Activated T-cell treated with anti-CD3 and anti-CD28 coated beads for 24 hours (primary cell): ENCODE data around the gene AAMP.

Experiments
- DNase-seq: peaks from one replicate; pipeline ENCODE4 v3.0.0-alpha.2; 2020; ENCODE audit warnings: low read depth

Gene AAMP

DNA sequence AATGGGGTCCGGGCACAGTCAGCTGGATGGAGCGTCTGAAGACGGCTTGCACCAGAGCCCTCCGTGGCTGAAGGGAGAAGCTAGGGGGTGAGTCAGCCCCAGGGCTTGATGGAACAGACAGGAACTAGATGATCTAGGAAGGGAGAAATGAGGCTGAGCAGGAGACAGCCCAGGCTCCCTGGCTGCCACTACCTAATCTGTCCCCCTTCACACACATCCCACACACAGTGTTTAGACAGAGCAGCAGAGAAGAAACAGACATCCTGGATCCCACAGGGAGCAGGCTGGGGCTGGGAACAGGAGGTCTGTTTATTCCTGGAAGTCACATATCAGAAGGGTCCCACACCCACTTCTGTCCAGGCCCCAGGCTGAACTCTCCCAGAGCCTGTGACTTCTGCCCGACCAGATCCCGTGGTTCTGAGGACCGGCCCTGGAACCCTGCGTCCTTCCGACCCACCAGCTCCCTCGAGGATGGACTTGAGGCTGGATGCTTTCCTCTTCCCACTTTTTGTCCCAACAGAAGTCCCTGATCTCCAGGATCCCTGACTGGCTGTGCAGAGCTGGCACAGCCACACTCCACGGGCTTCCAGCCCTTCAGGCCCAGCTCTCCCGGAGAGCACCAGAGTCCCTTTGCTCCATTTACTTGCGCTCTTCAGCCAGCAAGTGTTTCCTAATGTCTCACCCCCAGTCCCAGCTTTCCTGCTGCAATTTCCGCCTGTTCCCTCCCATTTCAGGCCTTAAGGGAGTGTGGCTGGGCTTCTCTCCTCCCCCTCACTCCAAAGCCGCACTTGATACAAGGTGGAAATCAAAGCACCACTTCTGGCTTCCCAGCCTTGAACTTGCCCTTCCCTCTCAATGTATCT, 10.6 kb downstream of the AAMP start:
- no peak for DNase-seq

DNA sequence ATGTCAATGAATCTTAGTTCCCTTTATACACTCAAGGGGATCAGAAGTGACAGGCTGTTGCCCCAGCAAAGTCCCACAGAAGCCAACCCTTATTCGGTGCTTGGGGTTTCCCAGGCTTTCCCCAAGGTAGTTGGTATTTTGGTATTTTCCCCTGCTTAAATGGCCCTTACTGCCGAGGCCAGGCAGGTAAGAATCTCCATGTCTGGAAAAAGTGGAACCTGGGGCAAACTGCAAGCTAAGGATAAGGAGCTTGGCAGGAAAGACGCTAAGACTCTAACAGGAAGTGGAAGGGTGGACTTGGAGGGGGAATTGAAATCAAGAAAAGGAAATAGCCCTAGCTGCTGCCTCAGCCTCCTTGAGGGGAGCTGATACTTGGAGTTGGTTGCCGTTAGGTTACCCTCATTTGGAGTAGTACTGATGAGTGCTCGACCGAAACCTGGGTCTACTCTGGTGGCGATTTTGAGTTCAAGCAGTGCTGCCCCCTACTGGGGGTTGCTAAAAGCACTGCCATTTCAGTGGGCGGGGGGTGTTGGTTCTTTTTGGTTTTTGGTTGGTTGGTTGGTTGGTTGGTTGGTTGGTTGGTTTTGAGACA, 12.5 kb downstream of the AAMP start:
- peak; percentile 60 for DNase-seq

DNA sequence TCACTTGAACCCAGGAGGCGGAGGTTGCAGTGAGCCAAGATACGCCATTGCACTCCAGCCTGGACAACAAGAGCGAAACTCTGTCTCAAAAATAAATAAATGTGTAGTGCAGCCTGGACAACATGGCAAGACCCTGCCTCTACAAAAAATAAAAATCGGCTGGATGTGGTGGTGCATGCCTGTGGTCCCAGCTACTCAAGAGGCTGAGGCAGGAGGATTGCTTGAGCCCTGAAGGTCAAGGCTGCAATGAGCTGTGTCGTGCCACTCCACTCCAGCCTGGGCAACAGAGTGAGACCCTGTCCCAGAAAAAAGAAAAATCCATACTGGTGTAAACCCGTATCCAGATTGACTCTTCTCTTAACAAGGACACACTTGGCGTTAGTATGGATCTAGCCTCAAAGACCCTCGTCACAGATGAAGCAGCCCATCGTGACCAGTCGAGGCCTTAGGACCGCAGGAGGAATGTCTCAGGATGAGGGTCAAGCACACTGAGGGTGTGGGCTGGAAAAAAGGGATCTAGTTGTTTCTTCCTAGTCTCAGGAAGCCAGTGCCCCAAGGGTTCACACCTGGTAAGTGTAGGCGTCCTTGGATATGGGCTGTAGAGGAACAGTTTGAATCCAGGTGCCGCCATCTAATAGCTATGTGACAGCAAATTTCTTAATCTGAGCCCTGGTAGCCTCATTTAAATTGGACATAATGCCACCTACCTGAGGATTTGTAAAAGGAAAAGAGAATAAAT, 13.2 kb downstream of the AAMP start:
- no peak for DNase-seq

DNA sequence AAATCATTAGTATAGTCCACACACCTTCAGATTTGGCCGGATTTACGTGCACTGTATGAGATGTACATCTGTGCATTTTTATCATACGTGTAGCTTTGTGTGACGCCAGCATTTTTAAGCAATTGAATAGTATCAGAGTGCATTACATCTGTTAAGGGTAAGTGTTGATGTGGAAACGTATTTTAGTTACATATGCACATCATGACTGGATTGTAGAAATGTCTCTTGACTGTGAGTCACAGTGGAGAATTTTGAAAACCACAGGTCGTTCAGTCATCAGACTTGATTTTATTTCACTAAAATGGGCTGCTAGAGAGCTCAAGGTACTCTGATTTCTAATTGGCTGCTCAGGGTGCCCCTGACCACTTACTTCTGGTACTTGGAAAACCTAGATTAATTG, 14.5 kb downstream of the AAMP start:
- no peak for DNase-seq

DNA sequence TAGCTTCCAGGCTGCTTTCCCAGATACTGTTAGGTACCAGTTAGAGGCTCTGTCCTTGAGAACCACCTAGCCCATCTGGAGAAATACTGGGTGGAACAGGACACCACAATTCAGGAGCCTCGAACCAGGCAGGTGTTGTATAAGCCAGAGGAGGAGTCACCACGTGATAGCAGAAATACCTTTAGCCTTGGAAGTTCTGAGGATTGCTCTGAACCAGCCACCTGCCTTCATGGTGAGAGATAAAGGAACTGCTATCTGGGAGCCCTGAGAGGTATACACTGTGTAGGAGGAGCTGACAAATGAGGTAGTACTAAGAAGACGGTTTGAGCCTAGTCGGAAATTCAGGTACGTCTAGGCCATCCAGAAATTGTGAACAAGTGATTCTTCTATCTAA, 16.7 kb downstream of the AAMP start:
- no peak for DNase-seq

DNA sequence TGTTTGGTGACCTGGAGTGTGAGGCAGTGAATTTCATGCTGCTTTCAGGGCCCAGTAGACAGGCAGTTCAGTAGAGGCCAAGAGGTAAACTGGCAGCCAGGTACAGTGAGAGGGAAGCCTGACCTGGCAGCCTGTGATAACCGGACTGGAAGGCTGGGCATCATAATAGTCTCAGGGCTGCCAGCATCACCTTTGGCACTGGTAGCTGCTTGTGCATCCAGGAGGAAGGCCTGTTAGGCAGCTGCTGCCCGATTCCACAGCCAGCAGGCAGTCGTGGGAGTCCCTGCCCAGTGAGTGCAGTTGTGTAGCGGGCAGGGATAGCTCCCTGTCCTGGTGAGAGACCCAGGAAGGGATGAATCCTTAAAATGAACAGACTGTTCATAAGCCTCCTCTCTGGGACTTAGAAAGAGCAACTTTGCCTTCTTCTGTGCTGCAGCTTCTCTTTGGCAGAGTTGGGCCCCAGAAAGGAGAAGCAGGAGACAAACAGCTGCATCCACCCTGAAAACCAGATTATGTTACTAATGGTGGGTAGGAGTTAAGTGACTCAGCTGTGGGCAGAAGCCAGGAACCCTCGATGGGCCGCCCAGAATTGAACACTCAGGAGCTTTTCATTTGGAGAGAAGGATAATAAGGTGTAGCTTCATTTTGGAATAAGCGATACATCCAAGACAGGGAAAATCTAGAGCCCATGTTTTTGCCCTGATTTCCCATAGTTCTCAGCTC, 17.3 kb downstream of the AAMP start:
- no peak for DNase-seq

DNA sequence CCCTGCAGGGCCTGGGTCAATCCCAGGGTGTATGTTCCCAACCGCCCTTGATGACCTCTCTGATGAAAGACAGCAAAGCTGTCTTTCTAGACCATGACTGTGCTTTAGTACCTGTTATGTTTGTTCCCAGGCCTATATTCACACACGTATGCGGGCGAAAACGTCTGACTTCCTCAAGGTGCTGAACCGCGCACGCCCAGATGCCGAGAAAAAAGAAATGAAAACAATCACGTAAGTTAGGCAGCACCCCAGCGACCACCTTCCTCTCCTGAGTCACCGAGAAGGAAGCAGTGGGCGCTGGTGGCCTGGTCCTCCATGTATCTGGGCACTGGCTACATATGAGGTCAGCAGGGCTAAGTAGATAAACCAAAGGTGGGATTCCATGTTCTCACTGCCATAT, 20.2 kb downstream of the AAMP start:
- no peak for DNase-seq

DNA sequence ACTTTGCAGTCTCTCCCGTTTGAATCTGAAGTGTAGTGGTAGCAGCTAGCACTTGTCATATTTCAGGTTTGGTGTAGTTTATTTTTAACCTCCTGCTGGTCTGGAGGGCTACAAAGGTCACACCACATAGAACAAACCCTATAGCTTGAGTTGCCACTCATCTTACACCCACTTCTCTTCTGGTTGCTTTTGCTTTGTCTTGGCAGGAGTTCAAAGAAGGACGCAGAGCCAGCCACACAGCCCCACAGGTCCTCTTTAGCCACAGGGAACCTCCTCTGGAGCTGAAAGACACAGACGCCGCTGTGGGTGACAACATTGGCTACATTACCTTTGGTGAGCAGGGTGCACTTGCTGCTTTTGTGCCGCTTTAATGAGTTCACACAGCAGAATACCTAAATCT, 24.7 kb downstream of the AAMP start:
- DNase-seq = no peak

DNA sequence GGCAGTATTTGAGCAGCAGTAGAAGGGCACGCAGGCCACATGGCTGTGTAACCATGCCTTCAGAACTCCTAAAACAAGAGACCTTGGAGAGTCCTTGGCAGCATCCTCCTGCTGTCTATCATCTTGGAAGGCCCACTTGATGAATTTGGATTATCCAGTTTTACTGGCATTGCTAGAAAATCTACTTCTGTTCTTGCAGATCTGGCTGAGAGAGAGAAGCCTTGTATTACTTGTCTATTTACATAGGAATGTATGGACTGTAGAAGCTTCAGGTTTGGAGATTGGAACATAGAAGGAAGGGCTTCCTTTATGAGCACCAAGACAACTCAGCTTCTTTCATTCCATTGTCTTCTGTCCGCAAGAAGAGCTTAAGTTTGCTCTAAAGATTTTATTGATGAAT, 25.3 kb downstream of the AAMP start:
- no peak for DNase-seq

DNA sequence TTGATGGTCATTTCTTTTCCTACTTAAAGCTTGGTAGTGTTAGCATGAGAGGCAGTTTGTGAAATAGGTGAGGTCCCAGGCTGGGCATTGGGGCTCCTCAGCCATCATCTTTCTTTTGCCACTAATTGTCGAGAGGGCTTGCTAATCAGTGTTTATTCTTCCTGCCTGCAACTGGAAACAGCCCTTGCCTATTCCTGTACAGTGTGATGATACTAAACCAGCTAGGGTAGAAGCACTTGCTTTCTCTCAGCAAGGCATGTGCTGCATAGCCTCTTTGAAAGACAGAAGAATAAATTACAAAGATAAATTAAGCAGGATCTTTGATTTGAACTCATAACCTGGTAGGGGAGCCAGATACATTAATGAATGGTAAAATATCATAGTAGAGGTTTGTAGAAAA, 25.7 kb downstream of the AAMP start:
- no peak for DNase-seq

DNA sequence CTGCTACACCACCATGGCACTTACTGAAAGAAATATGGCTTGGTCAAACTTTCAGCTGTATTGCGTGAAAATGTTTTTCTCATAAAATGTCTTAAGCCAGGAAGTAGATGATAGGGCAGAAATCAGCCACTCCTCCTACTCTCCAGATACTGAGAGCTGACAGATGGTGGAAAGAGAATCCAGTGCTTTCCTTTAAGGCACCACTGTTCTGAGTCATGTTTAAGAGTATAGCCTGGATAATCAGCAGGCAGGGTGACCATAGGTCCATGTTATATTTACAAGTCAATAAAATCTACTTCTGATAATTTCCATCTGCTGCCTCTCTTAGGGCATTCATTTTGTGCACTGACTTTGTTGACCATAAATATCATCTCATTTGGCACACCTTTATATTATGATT, 31.1 kb downstream of the AAMP start:
- no peak for DNase-seq

DNA sequence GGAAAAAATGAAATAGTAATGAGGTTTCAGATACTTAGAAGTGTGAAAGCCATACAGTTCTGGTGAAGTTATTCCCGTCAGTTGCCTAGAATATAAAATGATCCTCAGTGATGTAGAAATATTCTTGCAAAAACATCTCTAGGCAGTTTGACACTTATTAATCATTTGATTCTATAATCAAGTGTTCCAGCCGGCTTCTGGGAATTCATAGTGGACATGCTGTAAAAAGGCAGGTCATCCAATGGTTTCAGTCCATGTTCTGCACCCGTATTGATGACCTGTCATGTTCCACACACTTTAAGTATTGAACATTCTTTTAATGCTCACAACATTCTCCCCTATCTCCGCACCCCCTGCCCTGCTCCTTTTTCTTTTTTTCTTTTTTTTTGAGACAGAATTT, 33.1 kb downstream of the AAMP start:
- no peak for DNase-seq

DNA sequence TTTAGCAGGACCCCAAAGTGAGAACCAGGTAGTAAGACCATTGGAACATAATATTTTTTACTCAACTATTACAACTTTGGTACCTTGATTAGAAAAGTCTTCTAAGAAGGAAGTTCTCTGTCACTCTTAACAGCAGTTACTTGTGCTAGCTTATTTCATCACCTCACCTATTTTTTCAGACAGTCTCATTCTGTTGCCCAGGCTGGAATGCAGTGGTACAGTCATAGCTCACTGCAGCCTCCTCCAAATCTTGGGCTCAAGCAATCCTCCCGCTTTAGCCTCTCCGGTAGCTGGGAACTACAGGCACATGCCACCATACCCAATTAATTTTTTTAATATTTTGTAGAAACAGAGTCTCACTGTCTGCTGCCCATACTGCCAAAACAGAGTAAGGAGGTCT, 34.9 kb downstream of the AAMP start:
- no peak for DNase-seq

DNA sequence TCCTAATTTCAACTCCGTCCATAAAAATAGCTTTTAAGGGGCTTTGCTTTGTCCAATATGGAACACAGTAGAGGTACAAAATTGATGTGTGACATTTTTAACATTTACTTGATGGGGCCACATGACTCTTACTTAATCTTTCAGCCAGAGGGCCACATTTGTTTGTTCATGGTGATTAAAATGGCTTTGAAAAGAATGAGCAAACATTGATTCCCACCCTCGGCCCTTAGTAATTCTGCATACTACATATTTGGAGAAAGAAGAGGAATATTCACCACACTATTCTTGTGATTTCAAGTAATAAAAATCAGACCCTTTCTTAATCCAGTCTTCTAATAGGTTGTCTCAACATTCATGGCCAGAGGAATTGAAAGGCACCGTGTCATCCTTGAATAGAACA, 35.4 kb downstream of the AAMP start:
- DNase-seq = no peak

DNA sequence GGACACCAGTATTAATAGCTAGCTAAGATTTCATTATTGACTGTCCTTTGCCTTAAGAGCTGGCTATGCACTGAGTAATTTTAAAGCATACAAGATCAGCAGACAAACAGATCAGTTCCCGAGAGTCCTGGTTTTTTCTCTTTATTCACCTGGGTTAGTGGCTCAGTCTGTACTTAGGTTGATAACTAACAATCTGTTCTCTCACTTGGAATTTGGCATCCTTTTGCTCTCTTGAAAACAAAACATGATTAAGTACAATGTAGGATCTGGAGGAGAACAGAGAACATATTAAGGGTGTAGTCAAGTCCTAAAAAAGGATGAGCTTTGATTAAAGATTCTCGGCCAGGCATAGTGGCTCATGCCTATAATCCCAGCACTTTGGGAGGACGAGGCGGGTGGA, 36.4 kb downstream of the AAMP start:
- no peak for DNase-seq

DNA sequence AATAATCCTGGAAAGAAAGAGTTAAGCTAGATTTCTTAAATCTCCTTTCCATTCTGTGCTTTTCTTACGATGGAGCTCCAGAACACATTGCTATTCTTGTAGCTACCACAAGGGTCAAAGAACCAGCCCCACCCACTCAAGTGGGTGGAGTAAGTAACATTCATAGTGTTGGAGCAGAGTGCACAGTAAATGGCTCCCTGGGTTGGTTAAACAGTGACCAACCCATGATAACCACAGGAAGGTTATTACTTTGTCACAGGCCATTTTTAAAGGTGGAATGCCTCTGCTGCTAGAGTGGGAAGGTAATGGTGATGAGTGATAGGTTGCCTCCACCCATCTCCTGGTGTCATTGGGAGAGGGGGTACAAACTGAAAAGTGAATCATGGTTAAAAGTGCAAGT, 39.1 kb downstream of the AAMP start:
- no peak for DNase-seq

DNA sequence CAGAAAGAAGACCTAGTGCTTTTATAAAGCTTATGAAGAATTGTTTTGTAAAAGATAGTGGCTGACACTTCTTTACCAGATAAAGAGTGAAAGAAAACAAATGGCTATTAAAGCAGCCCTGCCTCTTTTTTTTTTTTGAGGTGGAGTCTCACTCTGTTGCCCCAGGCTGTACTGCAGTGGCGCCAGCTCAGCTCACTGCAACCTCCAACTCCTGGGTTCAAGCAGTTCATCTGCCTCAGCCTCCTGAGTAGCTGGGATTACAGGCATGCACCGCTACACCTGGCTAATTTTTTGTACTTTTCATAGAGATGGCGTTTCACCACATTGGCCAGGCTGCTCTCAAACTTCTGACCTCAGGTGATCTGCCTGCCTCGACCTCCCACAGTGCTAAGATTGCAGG, 40.1 kb downstream of the AAMP start:
- no peak for DNase-seq

DNA sequence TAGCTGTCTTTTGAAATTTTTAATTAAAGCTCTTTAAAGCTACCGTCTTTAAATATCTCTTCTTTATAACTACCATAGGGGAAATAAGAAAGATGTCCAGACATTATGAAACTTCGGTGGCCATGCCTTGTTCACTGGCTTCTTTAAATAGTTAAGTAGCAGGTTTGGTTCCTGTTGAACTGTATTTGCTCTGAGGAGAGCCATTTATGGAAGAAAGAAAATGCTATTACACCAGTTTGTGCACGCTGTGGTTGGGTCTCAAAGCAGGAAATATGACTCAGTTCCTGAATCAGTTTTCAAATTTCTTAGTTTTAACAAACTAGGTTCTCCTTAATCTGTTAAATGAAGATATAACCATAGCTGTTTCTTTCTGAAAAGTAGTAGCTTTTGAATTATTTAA, 40.7 kb downstream of the AAMP start:
- DNase-seq = peak; percentile 44

DNA sequence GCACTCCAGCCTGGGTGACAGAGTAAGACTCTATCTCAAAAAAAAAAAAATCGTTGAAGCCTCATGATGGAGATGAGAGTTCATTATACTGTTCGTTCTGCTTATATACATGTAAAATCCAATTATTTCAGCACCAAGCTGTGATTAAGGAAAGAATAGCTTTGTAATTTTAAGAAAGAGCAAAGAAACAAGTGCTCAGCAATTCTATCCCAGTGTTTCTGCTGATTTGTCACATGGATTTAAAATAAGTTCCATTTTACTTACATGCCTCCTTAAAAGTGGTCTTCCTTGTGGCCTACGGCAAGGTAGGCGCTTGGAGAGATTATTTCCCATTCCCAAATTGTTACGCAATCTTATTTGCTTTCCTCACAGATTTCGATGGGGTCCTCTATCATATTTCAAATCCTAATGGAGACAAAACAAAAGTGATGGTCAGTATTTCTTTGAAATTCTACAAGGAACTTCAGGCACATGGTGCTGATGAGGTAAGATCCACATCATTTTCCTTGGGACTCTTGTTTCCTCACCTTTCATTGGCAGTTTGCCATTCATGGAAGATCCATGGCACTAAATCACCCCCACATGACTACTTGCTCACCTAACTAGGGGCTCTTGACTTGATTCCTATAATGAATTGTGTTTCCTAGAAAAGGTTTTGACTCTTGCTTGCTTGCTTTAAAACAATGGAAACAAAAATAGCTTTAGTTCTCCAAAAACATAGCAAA, 41.4 kb downstream of the AAMP start:
- DNase-seq = no peak

DNA sequence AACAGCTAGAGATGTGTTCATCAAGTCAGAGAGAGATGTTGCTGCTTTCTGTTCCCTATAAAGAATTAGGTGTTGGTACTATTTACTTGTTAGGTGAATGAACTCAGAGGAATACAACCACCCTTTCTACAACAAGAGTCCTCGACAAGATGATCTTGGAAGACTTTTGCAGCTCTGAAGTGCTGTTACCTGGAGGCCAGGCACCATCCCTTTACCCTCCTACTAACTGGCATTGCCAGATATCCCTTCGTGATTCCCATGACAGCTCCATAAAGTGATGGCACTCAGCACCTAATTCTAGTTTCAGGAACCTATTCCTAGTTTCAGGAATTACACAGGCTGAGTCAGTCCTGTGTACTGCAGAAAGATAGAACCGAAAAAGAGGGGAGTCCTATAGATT, 43.0 kb downstream of the AAMP start:
- DNase-seq = no peak

DNA sequence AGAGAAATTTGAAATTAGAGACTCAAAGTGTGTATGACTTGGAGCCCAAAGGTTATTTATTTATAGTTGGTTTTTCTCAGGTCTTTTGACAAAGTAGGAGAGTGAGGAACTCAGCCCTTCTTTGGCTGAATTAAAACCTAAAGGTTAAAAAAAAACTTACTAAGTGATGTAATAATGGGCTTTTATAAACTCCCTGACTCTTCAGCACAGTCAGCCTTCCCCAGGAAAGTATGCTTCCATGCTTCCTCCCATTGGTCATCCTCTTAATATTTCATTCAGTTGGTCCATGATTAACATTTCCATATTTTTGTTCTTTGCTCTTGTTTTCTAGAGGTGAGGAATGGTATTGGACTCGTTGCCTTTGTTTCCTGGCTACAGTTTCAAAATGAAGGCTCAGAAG, 45.8 kb downstream of the AAMP start:
- no peak for DNase-seq

DNA sequence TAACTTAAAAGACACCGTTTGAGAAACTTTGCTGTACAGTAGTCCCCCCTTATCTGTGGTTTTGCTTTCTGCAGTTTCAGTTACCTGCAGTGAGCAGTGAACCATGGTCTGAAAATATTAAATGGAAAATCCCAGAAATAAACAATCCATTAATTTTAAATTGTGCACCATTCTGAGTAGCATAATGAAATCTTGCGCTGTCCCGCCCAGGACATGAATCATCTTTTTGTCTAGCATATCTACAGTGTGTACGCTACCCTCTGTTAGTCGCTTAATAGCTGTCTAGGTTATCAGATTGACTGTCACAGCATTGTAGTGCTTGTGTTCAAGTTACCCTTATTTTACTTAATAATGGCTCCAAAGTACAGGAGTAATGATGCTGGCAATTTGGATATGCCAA, 46.9 kb downstream of the AAMP start:
- no peak for DNase-seq
